H1 (cell line): ENCODE data around the gene RNF220. TPM values are rescaled to one million over a fixed set of nuclear protein-coding genes. Genes with fewer than 3 reads are reported as not detected.

Experiments
- CTCF ChIA-PET: fragments of 300-600 bp; sonication (Branson Sonifier 250); formaldehyde crosslinking; loops from one replicate; lab custom pipeline; 2021; ENCODE audit not compliant: partially characterized antibody; lab: Charles Lee
- POLR2A ChIA-PET: fragments of 300-600 bp; sonication (Branson Sonifier 250); formaldehyde crosslinking; loops from one replicate; lab custom pipeline; 2021; ENCODE audit warnings: inconsistent platforms; ENCODE audit not compliant: partially characterized antibody; lab: Charles Lee
- DNase-seq, 2 experiments: peaks; one replicate each; pipeline versions ENCODE4 v3.0.0 to v3.0.0-alpha.2; 2010 to 2022; ENCODE audit warnings: low spot score in 2 of 2, low read depth in 1 of 2, mixed read lengths in 1 of 2
- FAIRE-seq: peaks from 2 replicates; lab custom pipeline; 2011; peaks lifted over from hg19 to GRCh38; lab: Jason Lieb, UNC
- H2AFZ ChIP-seq: 2 replicates; pipeline ENCODE4 v1.8.1; 2012; ENCODE audit warnings: low read length, inconsistent platforms
- H2AK5ac ChIP-seq: 2 replicates; pipeline ENCODE4 v1.6.1; 2013; ENCODE audit warnings: low read depth, low read length
- H2BK120ac ChIP-seq: replicated peaks from 2 replicates; pipeline ENCODE3; 2013; ENCODE audit warnings: low read depth, low read length, inconsistent platforms
- H2BK12ac ChIP-seq: 2 replicates; pipeline ENCODE4 v1.6.1; 2013; ENCODE audit warnings: low read depth, low read length
- H2BK15ac ChIP-seq: 2 replicates; pipeline ENCODE4 v1.6.1; 2013; ENCODE audit warnings: low read length
- H2BK20ac ChIP-seq: 2 replicates; pipeline ENCODE4 v1.6.1; 2013; ENCODE audit warnings: low read length
- H2BK5ac ChIP-seq: 2 replicates; pipeline ENCODE4 v1.6.1; 2013; ENCODE audit warnings: low read depth, low read length
- H3K14ac ChIP-seq: 2 replicates; pipeline ENCODE4 v1.6.1; 2013; ENCODE audit warnings: inconsistent platforms; ENCODE audit not compliant: insufficient read length
- H3K18ac ChIP-seq: 2 replicates; pipeline ENCODE4 v1.6.1; 2013; ENCODE audit warnings: low read length; ENCODE audit errors: extremely low read depth
- H3K23ac ChIP-seq: 2 replicates; pipeline ENCODE4 v1.6.1; 2013; ENCODE audit warnings: inconsistent platforms; ENCODE audit not compliant: insufficient read length
- H3K23me2 ChIP-seq: 2 replicates; pipeline ENCODE4 v1.6.1; 2013; ENCODE audit warnings: low read depth, low read length
- H3K27ac ChIP-seq: 2 replicates; pipeline ENCODE4 v1.6.1; 2011; ENCODE audit warnings: low read depth, low read length, inconsistent platforms
- H3K27me3 ChIP-seq, 4 experiments: replicated peaks in 1 of 4; 1 replicate in 1 of 4; 2 replicates in 3 of 4; pipeline versions ENCODE4 v1.6.1 to v1.8.1; 2011 to 2013; ENCODE audit warnings: low read length in 3 of 4, mild to moderate bottlenecking in 3 of 4, inconsistent platforms in 2 of 4, mixed read lengths in 2 of 4, moderate library complexity in 1 of 4; ENCODE audit not compliant: control insufficient read depth in 3 of 4, insufficient read depth in 3 of 4; ENCODE audit errors: extremely low read depth in 1 of 4
- H3K36me3 ChIP-seq, 4 experiments: 2 replicates each; pipeline versions ENCODE4 v1.6.1 to v1.8.1; 2011 to 2013; ENCODE audit warnings: mild to moderate bottlenecking in 4 of 4, low read length in 3 of 4, moderate library complexity in 2 of 4, control low read depth in 1 of 4, inconsistent platforms in 1 of 4; ENCODE audit not compliant: insufficient read depth in 4 of 4, control insufficient read depth in 2 of 4
- H3K4ac ChIP-seq: replicated peaks from 2 replicates; pipeline ENCODE3; 2013; ENCODE audit warnings: low read length, low read depth, mixed read lengths, inconsistent platforms; ENCODE audit not compliant: insufficient read length
- H3K4me1 ChIP-seq, 4 experiments: replicated peaks in 1 of 4; 1 replicate in 1 of 4; 2 replicates in 3 of 4; pipeline versions ENCODE4 v1.6.1 to v1.8.1; 2011 to 2013; ENCODE audit warnings: low read length in 3 of 4, inconsistent platforms in 2 of 4, mixed read lengths in 1 of 4; ENCODE audit not compliant: insufficient read depth in 4 of 4, control insufficient read depth in 3 of 4
- H3K4me2 ChIP-seq, 2 experiments: 2 replicates each; pipeline versions ENCODE4 v1.6.1 to v1.8.1; 2011 to 2013; ENCODE audit warnings: low read depth in 2 of 2, low read length in 2 of 2, control low read depth in 1 of 2, inconsistent platforms in 1 of 2, mild to moderate bottlenecking in 1 of 2; ENCODE audit not compliant: insufficient read depth in 1 of 2
- H3K4me3 ChIP-seq, 4 experiments: fragments of 200-600, 300-600 bp in 1 of 4; sonication (generic), shearing (Covaris generic), sonication (Bioruptor Twin) in 1 of 4; 2 replicates each; pipeline versions ENCODE4 v1.5.1 to v1.8.1; 2011 to 2016; ENCODE audit warnings: low read length in 4 of 4, low read depth in 3 of 4, control low read depth in 2 of 4, inconsistent platforms in 2 of 4, mild to moderate bottlenecking in 2 of 4, mixed read lengths in 1 of 4, moderate library complexity in 1 of 4; ENCODE audit not compliant: insufficient read depth in 2 of 4; ENCODE audit errors: extremely low read depth in 1 of 4
- H3K56ac ChIP-seq: replicated peaks from 2 replicates; pipeline ENCODE3; 2013; ENCODE audit warnings: low read depth, mild to moderate bottlenecking, mixed read lengths, low read length, inconsistent platforms; ENCODE audit not compliant: insufficient read length
- H3K79me1 ChIP-seq: 2 replicates; pipeline ENCODE4 v1.6.1; 2013; ENCODE audit warnings: low read depth, low read length, control low read depth
- H3K79me2 ChIP-seq, 2 experiments: 2 replicates each; pipeline versions ENCODE4 v1.6.1 to v1.8.1; 2012 to 2013; ENCODE audit warnings: low read length in 2 of 2, mild to moderate bottlenecking in 2 of 2, inconsistent platforms in 1 of 2; ENCODE audit not compliant: insufficient read depth in 2 of 2, control insufficient read depth in 1 of 2
- H3K9ac ChIP-seq, 4 experiments: replicated peaks in 1 of 4; 1 replicate in 1 of 4; 2 replicates in 3 of 4; pipeline versions ENCODE4 v1.6.1 to v1.8.1; 2011 to 2013; ENCODE audit warnings: low read depth in 3 of 4, low read length in 3 of 4, control low read depth in 2 of 4, mild to moderate bottlenecking in 2 of 4, moderate library complexity in 2 of 4, inconsistent platforms in 1 of 4; ENCODE audit errors: extremely low read depth in 1 of 4
- H3K9me3 ChIP-seq, 2 experiments: 2 replicates each; pipeline versions ENCODE4 v1.6.1 to v1.8.1; 2012 to 2013; ENCODE audit warnings: mild to moderate bottlenecking in 2 of 2, moderate library complexity in 2 of 2, control low read depth in 1 of 2, inconsistent platforms in 1 of 2, low read depth in 1 of 2, low read length in 1 of 2, mixed read lengths in 1 of 2; ENCODE audit not compliant: insufficient read depth in 2 of 2
- H4K20me1 ChIP-seq, 2 experiments: replicated peaks in 1 of 2; 2 replicates each; pipeline versions ENCODE3 to v1.8.1; 2011 to 2013; ENCODE audit warnings: inconsistent platforms in 2 of 2, low read length in 2 of 2, mild to moderate bottlenecking in 1 of 2; ENCODE audit not compliant: insufficient read depth in 2 of 2, control insufficient read depth in 1 of 2
- H4K5ac ChIP-seq: 2 replicates; pipeline ENCODE4 v1.6.1; 2013; ENCODE audit warnings: low read length, low read depth, mixed read lengths, inconsistent platforms; ENCODE audit not compliant: insufficient read length
- H4K8ac ChIP-seq: 2 replicates; pipeline ENCODE4 v1.8.0; 2013; ENCODE audit warnings: mild to moderate bottlenecking, moderate library complexity, low read length, inconsistent platforms; ENCODE audit not compliant: insufficient read depth; ENCODE audit errors: extremely low read depth
- H4K91ac ChIP-seq: replicated peaks from 2 replicates; pipeline ENCODE3; 2013; ENCODE audit warnings: low read length, mixed read lengths, inconsistent platforms; ENCODE audit not compliant: insufficient read length
- BRCA1 ChIP-seq: IDR thresholded peaks from 2 replicates; pipeline ENCODE4 v1.6.1; 2012; ENCODE audit warnings: low read depth, low read length, improper control_type of control experiment
- EGR1 ChIP-seq: IDR thresholded peaks from 2 replicates; pipeline ENCODE4 v1.6.1; 2011; ENCODE audit warnings: low read depth, low read length, borderline replicate concordance
- GTF2F1 ChIP-seq: IDR thresholded peaks from 2 replicates; pipeline ENCODE4 v1.6.1; 2012; ENCODE audit warnings: low read depth, low read length, improper control_type of control experiment, borderline replicate concordance
- MAX ChIP-seq: IDR thresholded peaks from 2 replicates; pipeline ENCODE4 v1.6.1; 2012; ENCODE audit warnings: inconsistent platforms
- NANOG ChIP-seq: IDR thresholded peaks from 2 replicates; pipeline ENCODE4 v1.6.1; 2011; ENCODE audit warnings: low read length, low read depth, mild to moderate bottlenecking, inconsistent platforms; ENCODE audit not compliant: insufficient read depth, poor library complexity, severe bottlenecking
- SAP30 ChIP-seq: fragments of 300-600 bp; sonication (generic); IDR thresholded peaks from 2 replicates; pipeline ENCODE4 v1.7.1; 2012; ENCODE audit warnings: low read length, moderate library complexity, mild to moderate bottlenecking, inconsistent platforms; ENCODE audit not compliant: insufficient read depth, insufficient replicate concordance
- SUZ12 ChIP-seq: fragments of 200-600 bp; sonication (generic); IDR thresholded peaks from 2 replicates; pipeline ENCODE4 v1.6.1; 2012; ENCODE audit warnings: mild to moderate bottlenecking, inconsistent platforms, low read length, moderate library complexity, mixed read lengths
- WGBS, 2 experiments: shearing (Covaris generic) in 1 of 2; methylation state at CpG; one replicate each; pipeline versions ENCODE4 v1.1.6 to v1.1.7; 2013 to 2015; ENCODE audit warnings: low lambda C conversion rate in 2 of 2, mixed read lengths in 2 of 2, inconsistent platforms in 1 of 2, low coverage in 1 of 2, missing lambda C conversion rate in 1 of 2; ENCODE audit not compliant: insufficient replicate concordance in 2 of 2, insufficient coverage in 1 of 2, insufficient read length in 1 of 2; ENCODE audit errors: extremely low coverage in 1 of 2, missing lambda C conversion rate in 1 of 2; 5-methylcytosine and 5-hydroxymethylcytosine counted together
- polyA plus RNA-seq, 7 experiments: library from polyadenylated mRNA; depleted of rRNA in 3 of 7; stranded (reverse) in 5 of 7; unstranded in 2 of 7; fragments of >200 nt in 5 of 7; fragments of 200-250 nt in 2 of 7; gene quantifications; 1 replicate in 5 of 7; 2 replicates in 1 of 7; 4 replicates in 1 of 7; pipeline versions ENCODE4 v1.2.1 to v1.2.3, GENCODE V29; 2011 to 2013; ENCODE audit warnings: missing spikeins in 2 of 7, mixed read lengths in 2 of 7
- total RNA-seq: library from RNA; stranded (reverse); fragmentation: NEBNext Ultra II Directional; extraction: Animal tissue kit (Norgen Biotek cat#: 25700); gene quantifications from 2 replicates; pipeline ENCODE4 v1.2.1, GENCODE V29; 2021
- TF ChIP-seq, protein P1 (sequence below), 3 experiments: IDR thresholded peaks; 1 replicate in 2 of 3; 2 replicates in 1 of 3; pipeline versions ENCODE4 v1.5.1 to v1.6.1; 2011; ENCODE audit warnings: low read length in 3 of 3, mild to moderate bottlenecking in 3 of 3, inconsistent platforms in 2 of 3, low read depth in 1 of 3, moderate library complexity in 1 of 3; ENCODE audit not compliant: insufficient read depth in 1 of 3; ENCODE audit errors: control extremely low read depth in 1 of 3

The RNF220 gene
- total and polyA plus RNA-seq, 2 of the 8 experiments (the other 6 are each of a cell fraction or from before 2014, with no cell fraction given) = 123 to 160 TPM

- Histone ChIP-seq H2AK5ac (no peak overlapping the region), H3K4ac (no peak overlapping the region), H2BK15ac (no peak overlapping the region), H4K5ac (no peak overlapping the region), H3K79me1 (no peaks in the 10 kb centered on the region), H2BK12ac (no peak overlapping the region), H3K9me3 (no peaks in the 10 kb centered on the region), H3K23me2 (no peaks in the 10 kb centered on the region), H4K20me1 (no peaks in the 10 kb centered on the region), H3K27me3 (no peaks in the 10 kb centered on the region), H3K23ac (no peak overlapping the region), H2BK5ac (no peak overlapping the region), H3K56ac (no peak overlapping the region), H2BK20ac (no peak overlapping the region), H3K9ac (no peak overlapping the region), H3K79me2 (no peaks in the 10 kb centered on the region), H2BK120ac (no peak overlapping the region), H3K4me3 (no peak overlapping the region), H3K14ac (no peak overlapping the region), H3K36me3 (no peaks in the 10 kb centered on the region), H3K18ac (no peak overlapping the region), H3K27ac (no peak overlapping the region), H4K91ac (no peak overlapping the region), H3K4me2 (no peak overlapping the region), H3K4me1 (no peaks in the 10 kb centered on the region; a peak in 2 of 7 replicates), H2AFZ (no peak overlapping the region), H4K8ac (no peak overlapping the region)
- DNase-seq = no peak
- ChIA-PET POLR2A (interaction anchor here (1.0 to 2.9 kb wide), 5 partner anchors 10 to 56 kb away, joined by 3 to 14 read pairs (median 9); no protein-coding TSS in a partner anchor), CTCF (interaction anchor here (0.6 to 7.6 kb wide), 6 partner anchors 10 to 613 kb away, joined by 3 to 45 read pairs (median 4); no protein-coding TSS in a partner anchor)
- FAIRE-seq = no peak
- WGBS, 2 experiments = 88% methylated on average over 15 of the region's 15 CpGs; no CpG with 5 or more reads in 1 of the 2 experiments
- no peak for TF ChIP-seq EGR1
- TF ChIP-seq MAX = no peak
- no peak for TF ChIP-seq NANOG
- TF ChIP-seq SUZ12 = no peak
- TF ChIP-seq, protein P1, sequence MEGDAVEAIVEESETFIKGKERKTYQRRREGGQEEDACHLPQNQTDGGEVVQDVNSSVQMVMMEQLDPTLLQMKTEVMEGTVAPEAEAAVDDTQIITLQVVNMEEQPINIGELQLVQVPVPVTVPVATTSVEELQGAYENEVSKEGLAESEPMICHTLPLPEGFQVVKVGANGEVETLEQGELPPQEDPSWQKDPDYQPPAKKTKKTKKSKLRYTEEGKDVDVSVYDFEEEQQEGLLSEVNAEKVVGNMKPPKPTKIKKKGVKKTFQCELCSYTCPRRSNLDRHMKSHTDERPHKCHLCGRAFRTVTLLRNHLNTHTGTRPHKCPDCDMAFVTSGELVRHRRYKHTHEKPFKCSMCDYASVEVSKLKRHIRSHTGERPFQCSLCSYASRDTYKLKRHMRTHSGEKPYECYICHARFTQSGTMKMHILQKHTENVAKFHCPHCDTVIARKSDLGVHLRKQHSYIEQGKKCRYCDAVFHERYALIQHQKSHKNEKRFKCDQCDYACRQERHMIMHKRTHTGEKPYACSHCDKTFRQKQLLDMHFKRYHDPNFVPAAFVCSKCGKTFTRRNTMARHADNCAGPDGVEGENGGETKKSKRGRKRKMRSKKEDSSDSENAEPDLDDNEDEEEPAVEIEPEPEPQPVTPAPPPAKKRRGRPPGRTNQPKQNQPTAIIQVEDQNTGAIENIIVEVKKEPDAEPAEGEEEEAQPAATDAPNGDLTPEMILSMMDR (IDR thresholded peaks at IDR 0.05; ENCODE audit: control extremely low read depth in 1 of 3, insufficient read depth in 1 of 3, low read depth in 1 of 3, low read length in 3 of 3) = no peak
- TF ChIP-seq GTF2F1 = no peak
- no peak for TF ChIP-seq SAP30
- no peak for TF ChIP-seq BRCA1
These were observed 257.0 kb downstream of the RNF220 start for GRCh38 chr1:44661781-44662682.
